ENCODE data around the gene RCE1. TPM values are rescaled to one million over a fixed set of nuclear protein-coding genes. Genes with fewer than 3 reads are reported as not detected.
A peak's percentile ranks its signal among the peaks of the same experiment; 100 is the strongest.
"Not testable (repeated sequence)": the region's sequence is repeated elsewhere in the genome, so short reads cannot be mapped to it uniquely, and the experiment has no call there.

Gene RCE1, protein sequence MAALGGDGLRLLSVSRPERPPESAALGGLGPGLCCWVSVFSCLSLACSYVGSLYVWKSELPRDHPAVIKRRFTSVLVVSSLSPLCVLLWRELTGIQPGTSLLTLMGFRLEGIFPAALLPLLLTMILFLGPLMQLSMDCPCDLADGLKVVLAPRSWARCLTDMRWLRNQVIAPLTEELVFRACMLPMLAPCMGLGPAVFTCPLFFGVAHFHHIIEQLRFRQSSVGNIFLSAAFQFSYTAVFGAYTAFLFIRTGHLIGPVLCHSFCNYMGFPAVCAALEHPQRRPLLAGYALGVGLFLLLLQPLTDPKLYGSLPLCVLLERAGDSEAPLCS
- 10 to 100 TPM; 18.0 to 35.1 (median 26.7) TPM for polyA plus RNA-seq (ENCODE audit: insufficient read length in 4 of 4)

DNA sequence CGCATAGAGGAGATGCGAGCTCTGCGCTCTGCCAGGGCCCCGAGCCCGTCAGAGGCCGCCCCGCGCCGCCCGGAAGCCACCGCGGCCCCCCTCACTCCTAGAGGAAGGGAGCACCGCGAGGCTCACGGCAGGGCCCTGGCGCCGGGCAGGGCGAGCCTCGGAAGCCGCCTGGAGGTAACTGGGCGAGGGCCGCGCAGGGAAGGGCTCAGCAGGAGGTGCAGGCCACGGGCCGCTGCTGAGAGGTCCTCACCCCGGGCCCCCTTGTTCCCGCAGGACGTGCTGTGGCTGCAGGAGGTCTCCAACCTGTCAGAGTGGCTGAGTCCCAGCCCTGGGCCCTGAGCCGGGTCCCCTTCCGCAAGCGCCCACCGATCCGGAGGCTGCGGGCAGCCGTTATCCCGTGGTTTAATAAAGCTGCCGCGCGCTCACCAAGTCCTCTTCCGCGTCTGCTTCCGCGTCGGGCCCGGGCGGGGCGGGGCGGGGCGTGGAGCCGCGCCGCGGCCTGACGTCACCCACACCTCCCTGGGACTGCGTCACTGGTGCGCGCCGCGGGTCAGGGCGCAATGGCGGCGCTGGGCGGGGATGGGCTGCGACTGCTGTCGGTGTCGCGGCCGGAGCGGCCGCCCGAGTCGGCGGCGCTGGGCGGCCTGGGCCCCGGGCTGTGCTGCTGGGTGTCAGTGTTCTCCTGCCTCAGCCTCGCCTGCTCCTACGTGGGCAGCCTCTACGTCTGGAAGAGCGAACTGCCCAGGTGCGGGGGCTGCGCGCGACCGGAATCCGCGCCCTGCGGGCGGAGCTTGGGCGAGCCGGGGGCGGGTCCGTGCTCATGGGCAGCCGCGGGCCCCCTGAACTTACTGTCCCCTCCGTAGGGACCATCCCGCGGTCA, at the start of gene RCE1:
TSS of gene RCE1 (plus strand) at position 546 of the 880 bp plus-strand sequence. CDS start at position 561, 15 bp downstream.
- DNase-seq (ENCODE audit: low read depth in 4 of 4, low spot score in 2 of 4) = peak in 3 of 4 donors; percentile 73 to 83 (median 77)

DNA sequence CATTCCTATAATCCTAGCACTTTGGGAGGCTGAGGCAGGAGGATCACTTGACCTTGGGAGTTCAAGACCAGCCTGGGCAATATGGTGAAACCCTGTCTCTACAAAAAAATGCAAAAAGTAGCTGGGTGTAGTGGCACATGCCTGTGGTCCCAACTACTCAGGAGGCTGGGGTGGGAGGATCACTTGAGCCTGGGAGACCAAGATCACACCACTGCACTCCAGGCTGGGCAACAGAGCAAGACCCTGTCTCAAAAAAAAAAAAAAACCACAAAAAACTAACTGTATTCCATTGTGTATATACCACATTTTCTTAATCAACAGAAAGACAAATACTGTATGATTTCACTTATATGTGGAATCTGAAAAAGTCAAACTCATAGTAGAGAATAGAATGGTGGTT, 43.4 kb upstream of the RCE1 start:
- not testable (repeated sequence) for DNase-seq (ENCODE audit: low read depth in 4 of 4, low spot score in 2 of 4)

GRCh38 chr11:66800720-66801428, 42.4 kb upstream of the RCE1 start:
- no peak for DNase-seq (ENCODE audit: low read depth in 4 of 4, low spot score in 2 of 4)

DNA sequence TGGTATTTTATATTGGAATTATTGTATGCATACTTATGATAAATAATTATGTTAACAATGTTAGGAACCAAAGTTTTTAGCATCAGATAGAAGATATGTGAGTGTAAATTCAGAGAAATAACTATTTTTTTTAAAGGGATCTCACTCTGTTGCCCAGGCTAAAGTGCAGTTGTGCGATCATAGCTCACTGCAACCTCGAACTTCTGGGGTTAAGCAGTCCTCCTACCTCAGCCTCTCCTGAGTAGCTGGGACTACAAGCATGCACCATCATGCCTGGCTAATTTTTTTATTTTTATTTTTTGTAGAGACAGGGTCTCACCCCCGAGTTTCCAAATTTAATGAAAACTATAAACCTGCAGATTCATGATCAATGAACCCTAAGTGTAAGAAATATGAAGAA, 33.6 kb upstream of the RCE1 start:
- no peak for DNase-seq (ENCODE audit: low read depth in 4 of 4, low spot score in 2 of 4)

DNA sequence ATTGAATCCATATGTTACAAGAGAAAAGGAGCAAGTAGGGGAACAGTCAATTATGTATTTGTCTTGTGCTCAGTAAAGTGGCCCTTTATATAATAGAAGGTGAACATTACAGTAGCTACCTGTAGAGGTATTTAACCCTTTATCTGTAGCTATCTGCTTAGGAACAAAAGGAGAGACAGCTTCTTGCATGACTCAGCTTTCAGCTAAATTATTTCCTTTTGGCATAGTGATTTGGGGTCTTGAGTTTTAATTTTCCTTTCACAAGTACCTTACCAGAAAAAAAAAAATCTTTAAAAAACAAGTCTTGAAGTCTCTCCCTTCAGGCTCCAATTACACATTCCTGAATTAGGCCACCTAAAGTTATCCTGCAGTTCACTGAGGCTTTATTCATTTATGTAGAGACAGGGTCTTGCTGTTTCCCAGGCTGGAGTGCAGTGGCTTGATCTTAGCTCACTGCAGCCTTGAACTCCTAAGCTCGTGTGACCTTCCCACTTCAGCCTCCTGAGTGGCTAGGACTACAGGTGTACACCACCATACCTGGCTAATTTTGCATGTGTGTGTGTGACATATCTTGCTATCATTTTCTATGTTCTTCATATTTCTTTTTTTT, 32.6 kb upstream of the RCE1 start:
- DNase-seq (ENCODE audit: low read depth in 4 of 4, low spot score in 2 of 4) = no peak

GRCh38 chr11:66814678-66815077, 28.6 kb upstream of the RCE1 start:
- no peak for DNase-seq (ENCODE audit: low read depth in 4 of 4, low spot score in 2 of 4)

- DNase-seq (ENCODE audit: low read depth in 4 of 4, low spot score in 2 of 4) = no peak
Measured at GRCh38 chr11:66815646-66816045, 27.6 kb upstream of the RCE1 start.

DNA sequence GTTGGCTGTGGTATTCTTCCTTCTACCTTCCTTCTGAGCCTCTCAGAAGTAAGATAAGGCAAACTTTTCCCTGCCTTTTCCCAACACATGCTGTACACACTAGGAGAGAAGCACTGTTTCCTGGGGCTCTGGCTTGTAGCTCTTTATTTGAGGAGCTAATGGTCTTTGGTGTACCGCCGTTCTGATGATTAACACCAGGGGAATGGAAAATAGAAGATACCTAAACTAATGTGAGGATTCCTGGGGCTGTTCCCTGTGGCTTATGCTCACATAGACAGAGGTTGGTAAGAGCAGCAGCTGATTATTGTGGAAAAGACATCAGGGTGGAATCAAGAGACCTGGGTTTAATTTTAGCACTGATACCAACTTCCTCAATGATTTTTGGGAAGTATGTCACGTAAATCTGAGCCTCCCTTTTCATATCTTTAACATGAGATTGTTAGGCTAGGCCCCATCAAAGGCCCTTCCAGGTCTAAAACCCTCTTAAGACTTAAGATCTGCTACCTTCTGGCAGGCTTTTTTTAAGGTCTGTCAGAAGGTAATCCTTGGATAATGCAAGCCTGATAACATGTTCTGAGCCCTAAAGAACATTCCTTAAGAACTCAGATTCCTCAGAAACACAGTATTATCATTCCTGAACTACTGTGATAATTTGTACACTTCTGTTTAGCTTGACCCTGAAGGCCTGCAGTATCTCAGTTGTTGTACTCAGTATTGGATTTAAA, 24.8 kb upstream of the RCE1 start:
- DNase-seq (ENCODE audit: low read depth in 4 of 4, low spot score in 2 of 4) = no peak

DNA sequence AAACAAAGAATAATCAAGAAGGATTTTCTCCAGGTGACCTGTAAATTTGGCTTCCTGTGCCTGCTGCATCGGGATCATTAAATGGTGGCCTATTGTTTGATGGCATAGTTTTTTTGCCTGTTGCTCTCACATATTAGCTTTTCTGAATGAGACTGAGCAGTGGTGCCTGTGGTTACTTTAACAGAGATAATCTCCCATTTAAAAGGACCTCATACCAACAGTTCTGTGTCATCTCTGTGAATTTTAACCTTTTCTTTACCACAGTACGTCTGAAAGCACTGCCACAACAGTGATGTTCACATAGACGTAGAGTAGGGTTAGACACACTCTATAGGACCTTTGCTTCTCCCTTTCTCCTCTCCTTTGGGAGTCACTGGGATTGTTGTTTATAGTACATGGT, 22.9 kb upstream of the RCE1 start:
- no peak for DNase-seq (ENCODE audit: low read depth in 4 of 4, low spot score in 2 of 4)

DNA sequence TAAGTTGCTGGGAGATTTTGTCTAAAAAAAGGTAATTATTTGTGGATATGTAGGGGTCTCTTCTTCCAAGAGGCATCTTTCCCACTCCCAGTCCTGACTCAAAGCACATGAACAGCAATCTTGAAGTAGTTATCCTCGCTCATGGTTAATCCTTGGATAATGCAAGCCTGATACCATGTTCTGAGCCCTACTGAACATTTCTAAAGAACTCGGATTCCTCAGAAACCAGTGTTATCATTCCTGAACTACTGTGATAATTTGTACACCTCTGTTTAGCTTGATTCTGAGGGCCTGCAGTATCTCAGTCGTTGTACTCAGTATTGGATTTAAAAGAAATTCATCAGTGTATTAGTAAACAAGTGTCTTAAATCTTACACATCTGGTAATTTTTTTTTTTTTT, 22.3 kb upstream of the RCE1 start:
- DNase-seq (ENCODE audit: low read depth in 4 of 4, low spot score in 2 of 4) = no peak

DNA sequence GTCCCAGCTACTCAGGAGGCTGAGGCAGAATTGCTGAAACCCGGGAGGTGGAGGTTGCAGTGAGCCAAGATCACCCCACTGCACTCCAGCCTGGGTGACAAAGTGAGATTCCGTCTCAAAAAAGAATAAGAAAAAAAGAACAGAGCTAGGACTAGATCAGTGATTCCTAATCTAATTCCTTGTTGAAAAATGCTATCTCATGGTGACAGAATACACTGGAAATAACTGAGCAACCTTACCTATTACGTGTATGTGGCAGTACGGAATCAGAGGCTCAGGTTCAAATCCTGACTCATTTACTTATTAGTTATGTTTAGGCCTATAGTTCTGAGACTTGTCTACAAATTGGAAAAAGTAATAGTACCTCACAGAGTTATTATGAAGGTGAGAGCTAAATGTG, 19.5 kb upstream of the RCE1 start:
- no peak for DNase-seq (ENCODE audit: low read depth in 4 of 4, low spot score in 2 of 4)

- DNase-seq (ENCODE audit: low read depth in 4 of 4, low spot score in 2 of 4) = not testable (repeated sequence)
Measured at GRCh38 chr11:66824573-66824972, 18.7 kb upstream of the RCE1 start.

DNA sequence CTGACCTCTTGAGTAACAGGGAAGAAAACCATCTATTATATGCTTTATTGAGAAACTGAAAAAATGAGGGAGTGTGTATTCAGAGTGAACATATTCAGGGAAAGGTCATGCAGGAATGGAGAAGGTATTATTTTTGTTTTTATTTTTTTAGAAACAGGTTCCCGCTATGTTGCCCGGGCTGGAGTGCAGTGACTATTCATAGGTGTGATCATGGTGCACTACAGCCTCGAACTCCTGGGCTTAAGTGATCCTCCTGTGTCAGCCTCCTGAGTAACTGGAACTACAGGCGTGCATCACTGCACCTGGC, 8.7 kb upstream of the RCE1 start:
- no peak for DNase-seq (ENCODE audit: low read depth in 4 of 4, low spot score in 2 of 4)

DNA sequence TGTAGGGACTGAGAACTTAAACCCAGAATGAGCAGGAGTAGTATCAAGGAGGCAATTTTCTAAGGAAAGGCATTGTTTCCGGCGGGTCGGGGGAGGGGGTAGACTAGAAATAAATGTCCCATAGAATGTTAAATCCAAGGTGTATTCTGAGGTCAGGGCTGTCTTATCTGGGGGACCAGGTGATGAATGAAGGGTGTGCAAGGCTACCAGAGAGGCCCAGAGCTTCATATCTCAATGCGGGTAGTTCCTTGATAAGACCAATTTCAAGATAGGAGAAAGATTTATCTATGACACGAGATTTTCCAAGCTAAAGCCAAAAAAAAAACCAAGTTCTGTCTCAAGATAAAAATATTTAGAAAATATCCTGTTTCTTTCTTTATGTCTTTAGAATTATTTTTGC, 8.3 kb upstream of the RCE1 start:
- no peak for DNase-seq (ENCODE audit: low read depth in 4 of 4, low spot score in 2 of 4)

DNA sequence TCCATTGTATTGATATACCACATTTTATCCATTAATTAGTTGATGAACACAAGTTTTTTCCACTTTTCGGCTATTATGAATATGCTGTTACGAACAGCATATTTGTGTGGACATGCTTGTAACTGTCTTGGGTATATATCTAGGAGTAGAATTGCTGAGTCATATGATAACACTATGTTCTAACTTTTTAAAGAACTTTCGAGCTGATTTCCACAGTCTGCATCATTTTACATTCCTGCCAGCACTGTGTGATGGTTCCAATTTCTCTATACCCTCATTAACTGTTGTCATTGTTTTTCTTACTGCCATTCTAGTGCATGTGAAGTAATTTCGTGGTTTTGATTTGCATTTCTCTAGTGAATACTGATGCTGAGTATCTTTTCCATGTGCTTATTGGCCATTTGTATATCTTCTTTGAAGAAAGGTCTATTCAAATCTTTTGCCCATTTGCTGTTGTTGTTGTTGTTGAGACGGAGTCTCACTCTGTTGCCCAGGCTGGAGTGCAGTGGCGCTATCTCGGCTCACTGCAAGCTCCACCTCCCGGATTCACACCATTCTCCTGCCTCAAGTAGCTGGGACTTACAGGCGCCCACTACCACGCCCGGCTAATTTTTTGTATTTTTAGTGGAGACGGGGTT, 7.4 kb upstream of the RCE1 start:
- DNase-seq (ENCODE audit: low read depth in 4 of 4, low spot score in 2 of 4) = no peak

GRCh38 chr11:66840317-66841091, 2.7 kb upstream of the RCE1 start:
- no peak for DNase-seq (ENCODE audit: low read depth in 4 of 4, low spot score in 2 of 4)

DNA sequence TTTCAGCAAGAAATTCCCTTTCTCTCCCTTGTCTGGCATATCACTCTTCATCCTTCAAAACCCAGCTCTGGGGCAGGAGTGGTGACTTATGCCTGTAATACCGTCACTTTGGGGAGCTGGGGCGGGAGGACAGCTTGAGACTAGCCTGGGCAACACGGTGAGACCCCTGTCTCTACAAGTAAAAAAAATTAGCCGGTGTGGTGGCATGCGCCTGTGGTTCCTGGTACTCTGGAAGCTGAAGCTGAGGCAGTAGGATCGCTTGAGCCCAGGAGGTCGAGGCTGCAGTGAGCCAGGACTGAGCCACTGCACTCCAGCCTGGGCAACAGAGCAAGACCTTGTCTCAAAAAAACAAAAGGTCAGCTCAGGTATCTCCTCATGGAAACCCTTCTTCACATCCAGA, 1.4 kb upstream of the RCE1 start:
- DNase-seq (ENCODE audit: low read depth in 4 of 4, low spot score in 2 of 4) = no peak

- no peak for DNase-seq (ENCODE audit: low read depth in 4 of 4, low spot score in 2 of 4)
Measured at GRCh38 chr11:66842501-66842895, 743 bp upstream of the RCE1 start.
